ENCODE results near the gene MYF6.

DNA sequence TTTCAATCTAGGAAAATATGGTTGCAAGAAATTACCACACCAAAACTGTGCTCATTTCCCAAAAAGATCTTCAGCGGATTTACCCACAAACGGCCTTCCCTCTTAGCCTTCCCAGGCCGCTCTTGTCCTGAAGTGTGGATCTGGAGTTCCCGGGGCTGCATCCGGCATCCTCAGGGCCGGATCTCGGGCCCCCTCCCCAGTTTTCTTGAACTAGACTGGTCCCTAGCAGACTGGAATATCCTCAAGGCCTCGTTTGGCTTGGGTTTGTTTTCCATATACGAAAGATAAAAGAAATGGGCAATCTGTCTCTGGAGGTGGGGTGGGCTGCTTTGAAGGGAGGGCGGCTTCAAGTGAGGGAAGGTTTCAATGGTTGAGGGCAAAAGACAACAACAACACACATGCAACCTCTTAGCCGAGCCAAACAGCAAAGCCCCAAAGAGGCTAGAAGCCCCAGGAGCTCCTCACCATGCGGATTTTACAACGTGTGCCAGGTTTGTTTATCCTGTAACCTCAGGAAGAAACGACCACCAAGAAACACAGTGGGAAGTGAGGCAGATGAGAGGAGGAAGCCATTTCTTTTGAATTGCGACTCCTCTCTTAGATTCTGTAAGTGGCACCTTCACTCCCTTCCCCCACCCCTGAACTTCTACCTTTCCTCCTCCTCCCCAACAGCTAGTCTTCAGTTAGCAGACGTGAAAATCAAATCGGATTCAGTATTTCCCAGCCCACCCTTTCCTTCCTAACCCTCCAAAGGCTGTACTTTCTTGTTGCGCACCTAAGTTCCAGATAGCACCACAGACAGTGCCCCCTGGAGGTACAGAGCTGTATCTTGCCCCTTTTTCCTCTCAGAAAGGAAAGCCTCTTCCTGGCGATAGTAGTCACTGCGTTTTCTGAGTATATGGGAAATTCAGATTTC lies 2.6 kb downstream of the MYF6 start:
- TF ChIP-seq ZFP30 (CRISPR knock-in tag; IDR thresholded peaks at IDR 0.05) (no peak), BACH2 (CRISPR knock-in tag; IDR thresholded peaks at IDR 0.05; ENCODE audit: borderline replicate concordance) (no peak), OSR1 (CRISPR knock-in tag; IDR thresholded peaks at IDR 0.05) (no peak), ZNF70 (CRISPR knock-in tag; IDR thresholded peaks at IDR 0.05) (no peak), ZFP3 (CRISPR knock-in tag; IDR thresholded peaks at IDR 0.05) (no peak), ARNTL (CRISPR knock-in tag; IDR thresholded peaks at IDR 0.05; ENCODE audit: borderline replicate concordance, low read depth) (no peak), ISL1 (CRISPR knock-in tag; IDR thresholded peaks at IDR 0.05) (no peak), PPARA (CRISPR knock-in tag; IDR thresholded peaks at IDR 0.05; ENCODE audit: borderline replicate concordance) (no peak), GLIS3 (CRISPR knock-in tag; IDR thresholded peaks at IDR 0.05) (no peak)
- TF ChIP-seq, protein P1, sequence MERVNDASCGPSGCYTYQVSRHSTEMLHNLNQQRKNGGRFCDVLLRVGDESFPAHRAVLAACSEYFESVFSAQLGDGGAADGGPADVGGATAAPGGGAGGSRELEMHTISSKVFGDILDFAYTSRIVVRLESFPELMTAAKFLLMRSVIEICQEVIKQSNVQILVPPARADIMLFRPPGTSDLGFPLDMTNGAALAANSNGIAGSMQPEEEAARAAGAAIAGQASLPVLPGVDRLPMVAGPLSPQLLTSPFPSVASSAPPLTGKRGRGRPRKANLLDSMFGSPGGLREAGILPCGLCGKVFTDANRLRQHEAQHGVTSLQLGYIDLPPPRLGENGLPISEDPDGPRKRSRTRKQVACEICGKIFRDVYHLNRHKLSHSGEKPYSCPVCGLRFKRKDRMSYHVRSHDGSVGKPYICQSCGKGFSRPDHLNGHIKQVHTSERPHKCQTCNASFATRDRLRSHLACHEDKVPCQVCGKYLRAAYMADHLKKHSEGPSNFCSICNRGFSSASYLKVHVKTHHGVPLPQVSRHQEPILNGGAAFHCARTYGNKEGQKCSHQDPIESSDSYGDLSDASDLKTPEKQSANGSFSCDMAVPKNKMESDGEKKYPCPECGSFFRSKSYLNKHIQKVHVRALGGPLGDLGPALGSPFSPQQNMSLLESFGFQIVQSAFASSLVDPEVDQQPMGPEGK (CRISPR knock-in tag; IDR thresholded peaks at IDR 0.05; ENCODE audit: borderline replicate concordance) = no peak
- TF ChIP-seq, protein P2, sequence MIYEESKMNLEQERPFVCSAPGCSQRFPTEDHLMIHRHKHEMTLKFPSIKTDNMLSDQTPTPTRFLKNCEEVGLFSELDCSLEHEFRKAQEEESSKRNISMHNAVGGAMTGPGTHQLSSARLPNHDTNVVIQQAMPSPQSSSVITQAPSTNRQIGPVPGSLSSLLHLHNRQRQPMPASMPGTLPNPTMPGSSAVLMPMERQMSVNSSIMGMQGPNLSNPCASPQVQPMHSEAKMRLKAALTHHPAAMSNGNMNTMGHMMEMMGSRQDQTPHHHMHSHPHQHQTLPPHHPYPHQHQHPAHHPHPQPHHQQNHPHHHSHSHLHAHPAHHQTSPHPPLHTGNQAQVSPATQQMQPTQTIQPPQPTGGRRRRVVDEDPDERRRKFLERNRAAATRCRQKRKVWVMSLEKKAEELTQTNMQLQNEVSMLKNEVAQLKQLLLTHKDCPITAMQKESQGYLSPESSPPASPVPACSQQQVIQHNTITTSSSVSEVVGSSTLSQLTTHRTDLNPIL (CRISPR knock-in tag; IDR thresholded peaks at IDR 0.05; ENCODE audit: low read depth) = no peak
